HG02798 (cell line): ENCODE measurements around the gene ABO.
"Not testable (repeated sequence)": the region's sequence is repeated elsewhere in the genome, so short reads cannot be mapped to it uniquely, and the experiment has no call there.

ENCODE experiments used
- ATAC-seq: cut with Tn5 transposase; IDR thresholded peaks from one replicate; pipeline ENCODE4 v1.9.1; 2021; ENCODE audit warnings: mild to moderate bottlenecking; ENCODE audit not compliant: unreplicated experiment, poor library complexity

Gene ABO

DNA sequence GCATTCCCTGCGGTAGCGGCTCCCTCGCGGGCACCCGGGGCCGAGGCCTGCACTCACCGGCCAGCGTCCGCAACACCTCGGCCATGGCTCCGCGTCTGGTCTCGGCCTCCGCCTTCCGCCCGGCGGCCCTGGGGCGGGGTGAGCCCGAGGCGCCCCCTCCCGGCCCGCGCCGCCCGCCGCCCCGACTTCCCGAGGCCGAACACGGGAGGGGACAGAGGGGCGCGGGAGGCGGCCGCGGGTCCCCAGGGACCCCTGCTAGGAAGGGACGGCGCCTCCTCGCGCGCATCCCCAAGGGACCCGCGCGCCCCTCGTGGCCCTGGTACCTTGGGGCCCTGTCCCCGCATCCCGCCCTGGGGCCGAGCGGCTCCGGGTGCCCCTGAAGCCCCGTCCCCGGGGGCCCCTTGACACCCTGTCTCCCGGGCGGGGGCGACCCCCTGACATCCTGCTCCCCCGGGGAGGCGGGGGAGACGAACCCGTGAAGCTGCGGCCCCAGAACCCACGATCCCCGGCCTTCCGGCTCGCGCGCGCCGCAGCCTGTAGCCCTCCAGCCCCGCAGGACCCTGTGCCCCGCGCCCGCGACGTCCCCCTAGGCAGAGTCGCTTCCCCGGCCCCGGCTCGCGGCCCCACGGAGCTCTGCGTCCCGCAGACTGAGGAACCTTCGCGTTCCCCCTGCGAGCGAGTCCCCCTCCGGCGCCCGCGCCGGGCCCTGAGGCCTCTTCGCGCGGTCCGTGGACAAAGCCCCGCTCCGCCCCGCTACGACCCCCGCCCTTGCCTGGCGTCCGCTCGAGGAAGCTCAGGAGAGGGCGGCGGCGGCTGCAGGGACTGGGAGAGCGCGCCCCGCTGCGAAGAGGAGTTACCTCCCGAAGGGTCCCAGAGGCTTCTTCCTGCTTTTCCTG, at the start of gene ABO:
Gene ABO (minus strand): TSS at position 97 of the 896 bp plus-strand sequence.
- no peak for ATAC-seq

DNA sequence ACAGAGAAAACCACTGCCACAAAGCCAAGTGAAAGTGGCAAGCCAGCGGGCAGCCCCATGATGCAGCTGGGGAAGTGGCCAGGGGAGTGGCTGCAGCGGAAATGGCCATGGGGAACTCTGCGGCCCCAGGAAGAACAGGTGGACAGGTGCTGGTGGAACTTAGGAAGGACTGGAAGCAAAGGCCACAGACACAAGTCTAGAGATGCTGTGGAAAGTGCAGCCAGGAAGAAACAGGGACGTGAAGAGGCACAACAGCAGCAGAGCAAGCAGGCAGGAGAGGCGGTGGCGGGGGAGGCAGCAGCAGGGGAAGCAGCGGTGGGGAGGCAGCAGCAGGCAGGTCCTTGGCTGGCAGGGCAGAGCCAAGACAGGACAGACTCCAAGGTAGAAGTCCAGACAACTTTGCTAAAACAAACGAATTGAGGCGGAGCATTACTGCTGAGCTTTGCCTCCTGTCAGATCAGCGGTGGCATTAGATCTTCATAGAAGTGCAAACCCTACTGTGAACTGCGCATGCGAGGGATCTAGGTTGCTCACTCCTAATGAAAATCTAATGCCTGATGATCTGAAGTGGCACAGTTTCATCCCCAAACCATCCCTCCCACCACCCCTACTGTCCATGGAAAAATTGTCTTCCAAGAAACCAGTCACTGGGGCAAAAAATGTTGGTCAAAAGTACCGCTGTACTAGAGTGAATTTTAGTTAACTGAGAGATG, 49.1 kb upstream of the ABO start:
- ATAC-seq = no peak

DNA sequence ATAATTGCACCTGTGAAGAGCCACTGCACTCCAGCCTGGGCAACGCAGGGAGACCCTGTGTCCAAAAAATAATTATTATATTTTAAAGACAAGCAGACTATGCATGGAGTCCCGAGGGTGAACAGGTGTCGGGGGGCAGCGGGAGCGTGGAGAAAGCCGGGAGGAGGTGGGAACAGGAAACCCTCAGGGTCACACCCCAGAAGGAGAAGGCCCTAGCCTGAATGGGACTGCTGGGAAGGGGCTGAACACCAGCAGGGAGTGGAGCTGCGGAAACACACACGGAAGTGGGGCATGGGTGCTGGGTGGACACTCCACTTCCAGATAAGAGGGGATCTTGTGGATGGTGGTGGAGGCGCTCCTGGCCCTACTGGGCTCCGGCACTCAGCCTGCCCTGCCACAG, 48.2 kb upstream of the ABO start:
- ATAC-seq = no peak

DNA sequence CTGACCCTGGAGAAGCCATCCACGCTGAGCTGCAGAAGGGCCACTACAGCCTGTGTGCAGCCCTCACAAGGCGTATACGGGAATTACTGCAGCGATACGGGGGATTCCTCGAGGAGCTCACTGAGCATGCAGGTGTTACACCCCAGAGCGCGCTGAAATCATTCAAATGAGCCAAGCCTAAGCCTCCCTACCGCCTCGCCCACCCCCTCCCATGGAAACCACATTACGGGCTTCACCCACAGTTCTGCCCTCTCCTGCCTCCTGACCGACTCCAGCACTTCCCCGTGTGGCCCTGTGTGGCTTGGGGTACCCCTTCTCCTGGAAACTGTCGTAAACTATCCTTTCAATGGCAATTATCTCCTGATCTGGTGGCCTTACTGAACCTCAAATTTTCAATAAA, 47.7 kb upstream of the ABO start:
- ATAC-seq = no peak

DNA sequence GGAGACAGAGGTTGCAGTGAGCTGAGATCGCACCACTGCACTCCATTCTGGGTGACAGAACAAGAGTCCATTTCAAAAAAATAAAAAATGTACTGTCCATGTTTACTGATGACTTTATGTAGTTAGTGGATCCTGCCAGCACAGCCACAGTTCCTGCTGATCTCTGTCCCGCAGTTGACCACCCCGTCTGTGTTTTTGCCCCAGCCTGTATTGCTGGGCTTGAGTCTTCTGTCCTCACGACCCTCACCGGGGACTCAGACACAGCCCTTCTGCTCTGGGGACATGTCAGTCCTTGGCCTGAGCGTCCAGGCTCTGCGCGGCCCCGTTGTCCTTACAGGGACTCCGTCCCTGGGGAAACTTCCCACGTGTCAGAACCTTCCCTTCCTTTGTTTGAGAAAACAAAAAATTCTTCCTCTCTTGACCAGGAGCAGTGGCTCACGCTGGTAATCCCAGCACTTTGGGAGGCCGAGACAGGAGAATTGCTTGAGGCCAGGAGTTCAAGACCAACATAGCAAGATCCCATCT, 46.5 kb upstream of the ABO start:
- no peak for ATAC-seq

DNA sequence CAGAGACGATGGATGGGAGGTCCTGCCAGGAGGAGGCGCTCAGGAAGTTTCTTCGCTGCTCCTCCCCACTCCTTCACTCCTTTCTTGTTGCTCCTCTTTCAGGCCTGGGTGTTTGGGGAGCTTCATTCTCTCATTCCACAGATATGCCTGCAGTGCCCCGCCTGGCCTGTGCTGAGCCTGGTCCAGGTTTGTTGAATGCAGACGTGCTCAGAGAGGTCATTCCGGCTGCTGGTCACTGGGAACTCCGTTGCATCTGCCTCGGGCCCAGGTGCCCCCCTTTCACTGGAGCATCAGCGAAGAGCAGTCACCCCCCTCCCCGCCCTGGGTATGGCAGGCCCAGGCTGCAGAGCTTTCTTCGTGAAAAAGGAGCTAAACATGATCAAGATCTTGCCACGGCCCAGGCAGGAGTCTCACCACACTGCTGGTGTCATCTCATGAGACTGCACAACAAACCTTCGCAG, 45.5 kb upstream of the ABO start:
- no peak for ATAC-seq

DNA sequence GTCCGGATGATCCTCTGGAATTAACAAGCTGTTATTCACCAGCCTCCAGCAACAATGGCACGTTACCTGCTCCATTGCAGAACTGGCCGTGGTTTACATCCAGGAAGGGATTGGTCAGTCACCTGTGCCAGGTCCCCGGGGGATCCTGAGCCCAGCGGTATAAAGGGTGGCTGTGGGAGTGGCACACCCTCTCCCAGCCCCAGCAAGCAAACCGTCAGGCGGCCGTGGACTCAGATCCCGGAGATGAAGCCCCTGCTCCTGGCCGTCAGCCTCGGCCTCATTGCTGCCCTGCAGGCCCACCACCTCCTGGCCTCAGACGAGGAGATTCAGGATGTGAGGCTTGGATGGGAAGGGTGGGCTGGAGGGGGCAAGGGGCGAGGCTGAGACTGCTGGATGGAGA, 42.5 kb upstream of the ABO start:
- not testable (repeated sequence) for ATAC-seq

DNA sequence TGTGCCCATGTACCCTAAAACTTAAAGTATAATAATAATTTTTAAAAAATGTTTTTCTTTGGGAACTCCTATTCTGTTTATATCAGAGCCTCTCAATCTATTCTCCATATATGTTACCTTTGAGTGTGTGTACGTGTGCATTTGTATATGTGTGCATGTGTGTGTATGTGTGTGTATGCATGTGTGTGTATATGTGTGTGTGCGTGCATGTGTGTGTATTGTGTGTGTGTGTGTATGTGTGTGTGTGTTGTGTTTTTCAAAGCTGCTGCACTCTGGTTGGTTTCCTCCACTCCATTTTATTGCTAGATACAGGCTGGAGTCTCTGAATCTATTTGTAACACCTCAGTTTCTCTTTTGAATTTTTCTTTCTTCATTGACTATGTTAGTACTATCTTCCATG, 41.0 kb upstream of the ABO start:
- ATAC-seq = no peak

DNA sequence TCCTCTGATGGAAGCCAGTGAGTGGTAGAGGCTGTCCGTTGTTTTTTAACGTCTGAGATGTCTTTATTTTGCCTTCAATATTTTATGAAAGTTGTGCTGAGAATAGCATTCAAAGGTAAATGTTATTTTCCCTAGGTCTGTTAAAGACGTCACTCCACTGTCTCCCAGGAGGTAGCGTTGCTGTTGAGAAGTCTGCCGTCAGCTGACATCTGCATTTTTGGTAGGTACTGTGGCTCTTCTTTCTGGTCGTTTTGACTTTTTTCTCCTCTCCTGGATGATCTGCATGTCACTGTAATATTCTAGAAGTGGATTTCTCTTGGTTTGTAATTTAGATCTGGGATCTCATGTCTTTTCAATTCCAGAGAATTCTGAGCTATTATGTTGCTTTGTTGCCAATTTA, 34.6 kb upstream of the ABO start:
- ATAC-seq = no peak

DNA sequence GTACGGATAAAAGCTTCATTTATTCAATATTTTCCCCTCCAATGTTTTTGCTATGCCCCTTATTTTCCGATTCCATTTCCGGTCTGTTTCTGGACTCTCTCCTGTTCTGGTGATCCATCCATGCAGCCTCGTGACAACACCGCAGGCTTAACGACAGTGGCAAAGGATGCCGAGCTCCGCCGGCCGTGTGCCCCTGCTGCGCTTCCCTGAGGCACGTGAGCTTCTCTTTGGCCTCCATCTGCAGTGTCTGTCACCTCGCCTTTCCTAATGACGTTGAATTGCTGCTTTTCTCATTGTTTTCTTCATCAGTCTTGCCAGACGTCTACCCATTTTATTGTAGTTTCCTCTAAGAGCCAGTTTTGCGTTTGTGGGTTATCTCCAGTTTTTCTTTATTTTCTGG, 32.3 kb upstream of the ABO start:
- no peak for ATAC-seq

DNA sequence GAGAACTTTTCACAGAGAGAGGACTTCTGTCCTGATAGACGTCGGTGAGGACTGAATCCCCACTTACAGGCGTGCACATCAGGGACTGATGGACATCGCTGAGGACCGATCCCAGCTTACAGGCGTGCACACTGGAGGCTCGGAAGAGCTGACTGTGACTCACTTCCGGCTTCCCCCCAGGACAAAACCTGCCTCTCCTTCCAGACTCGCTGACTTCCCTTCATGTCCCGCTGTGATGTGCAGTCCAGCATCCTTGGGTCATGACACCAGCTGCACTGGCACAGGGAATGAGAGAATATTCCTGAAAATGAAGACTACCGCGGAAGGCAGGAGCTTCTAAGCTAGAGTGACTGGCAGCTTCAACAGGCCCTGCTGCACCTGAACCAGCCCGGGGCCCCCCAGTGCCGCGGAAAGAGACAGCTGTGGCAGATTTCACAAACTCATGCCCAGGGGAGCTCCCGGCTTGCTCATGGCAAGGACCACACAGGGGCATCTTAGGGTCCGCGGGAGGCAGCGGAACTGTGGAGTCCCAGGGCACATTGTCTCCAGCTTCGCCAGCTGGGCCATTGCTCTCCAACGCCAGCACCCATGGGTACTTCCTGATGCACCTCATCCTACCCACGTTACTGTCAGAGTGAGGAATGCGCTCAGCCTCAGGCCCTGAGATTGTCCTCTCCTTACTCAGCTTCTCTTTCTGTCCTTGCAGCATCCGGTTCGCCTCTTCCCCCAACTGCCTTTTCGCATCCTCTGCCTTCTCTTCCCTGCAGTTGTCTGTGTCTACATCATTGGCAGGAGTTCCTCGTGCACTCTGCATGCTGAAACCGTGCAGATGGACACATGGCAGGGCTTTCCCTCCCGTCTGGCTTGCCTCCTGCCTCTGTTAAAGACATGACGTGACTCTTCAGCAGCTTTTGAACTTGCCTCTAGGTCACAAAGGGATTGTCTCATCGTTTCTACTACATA, 31.5 kb upstream of the ABO start:
- ATAC-seq = no peak

DNA sequence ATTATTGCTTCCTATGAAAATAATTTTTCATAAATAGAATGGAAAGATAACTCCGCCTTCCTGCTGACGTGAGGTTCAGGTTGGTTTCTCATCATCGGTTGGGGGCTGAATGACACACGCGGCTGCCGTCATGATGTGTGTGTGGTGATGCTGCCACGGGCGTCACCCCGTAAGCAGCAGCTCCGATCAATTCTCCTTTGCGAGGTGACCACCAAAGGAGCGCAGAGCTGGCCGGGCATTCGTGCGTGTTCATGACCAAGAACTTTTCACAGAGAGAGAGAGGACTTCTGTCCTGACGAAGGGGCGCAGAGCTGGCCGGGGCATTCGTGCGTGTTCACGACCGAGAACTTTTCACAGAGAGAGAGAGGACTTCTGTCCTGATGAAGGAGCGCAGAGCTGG, 30.7 kb upstream of the ABO start:
- no peak for ATAC-seq

DNA sequence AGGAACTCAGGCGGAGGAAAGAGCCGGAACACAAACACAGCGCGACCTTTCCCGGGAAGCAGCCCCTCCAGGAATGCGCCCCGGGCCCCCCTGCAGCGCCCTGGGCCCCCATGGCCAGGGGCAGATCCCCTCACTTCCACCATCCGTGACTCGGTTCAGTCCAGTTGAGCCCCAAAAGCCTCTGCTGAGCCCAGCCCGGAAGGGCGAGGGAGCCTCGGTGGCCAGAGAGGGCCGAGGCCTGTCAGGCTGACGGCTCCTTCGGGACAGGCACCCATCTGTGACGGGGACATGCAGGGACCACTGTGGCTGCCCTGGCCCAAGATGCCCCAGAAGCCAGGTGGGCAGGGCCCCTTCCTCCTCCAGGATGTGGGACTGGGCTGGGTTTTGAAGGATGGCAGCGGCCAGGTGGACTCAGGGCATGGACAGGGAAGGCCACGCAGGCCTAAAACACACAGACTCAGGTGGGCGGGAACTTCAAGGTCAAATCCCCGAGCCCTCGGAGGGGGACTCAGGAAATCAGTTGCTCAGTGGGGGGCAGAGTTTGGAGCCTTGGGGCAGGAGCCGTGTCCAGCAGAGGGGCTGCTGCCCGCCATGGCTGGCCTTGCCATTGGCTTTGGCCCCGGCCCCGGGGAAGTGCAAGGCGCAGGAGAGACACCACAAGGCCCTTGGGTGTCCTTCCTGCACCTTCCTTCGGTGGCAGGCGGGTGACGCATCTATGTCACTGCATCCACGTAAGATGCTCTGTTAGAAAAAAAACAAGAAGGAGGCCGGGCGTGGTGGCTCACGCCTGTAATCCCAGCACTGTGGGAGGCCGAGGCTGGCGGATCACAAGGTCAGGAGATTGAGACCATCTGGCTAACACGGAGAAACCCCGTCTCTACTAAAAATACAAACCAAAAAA, 29.7 kb upstream of the ABO start:
- ATAC-seq = no peak

DNA sequence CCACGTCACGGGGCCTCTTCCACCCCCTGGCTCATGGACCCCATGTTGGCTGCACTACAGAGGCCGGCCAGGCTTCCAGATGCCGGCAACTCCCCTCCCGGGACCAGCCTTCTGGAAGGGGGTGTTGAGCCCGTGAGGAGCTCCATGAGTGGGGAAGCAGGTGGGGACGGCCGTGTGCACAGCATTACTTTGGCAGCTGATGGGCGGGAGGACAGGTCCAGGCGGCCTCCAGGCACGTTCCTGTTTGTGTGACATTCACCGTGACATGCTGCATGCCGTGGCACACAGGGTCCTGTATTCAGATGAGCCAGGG, 29.1 kb upstream of the ABO start:
- ATAC-seq = no peak

DNA sequence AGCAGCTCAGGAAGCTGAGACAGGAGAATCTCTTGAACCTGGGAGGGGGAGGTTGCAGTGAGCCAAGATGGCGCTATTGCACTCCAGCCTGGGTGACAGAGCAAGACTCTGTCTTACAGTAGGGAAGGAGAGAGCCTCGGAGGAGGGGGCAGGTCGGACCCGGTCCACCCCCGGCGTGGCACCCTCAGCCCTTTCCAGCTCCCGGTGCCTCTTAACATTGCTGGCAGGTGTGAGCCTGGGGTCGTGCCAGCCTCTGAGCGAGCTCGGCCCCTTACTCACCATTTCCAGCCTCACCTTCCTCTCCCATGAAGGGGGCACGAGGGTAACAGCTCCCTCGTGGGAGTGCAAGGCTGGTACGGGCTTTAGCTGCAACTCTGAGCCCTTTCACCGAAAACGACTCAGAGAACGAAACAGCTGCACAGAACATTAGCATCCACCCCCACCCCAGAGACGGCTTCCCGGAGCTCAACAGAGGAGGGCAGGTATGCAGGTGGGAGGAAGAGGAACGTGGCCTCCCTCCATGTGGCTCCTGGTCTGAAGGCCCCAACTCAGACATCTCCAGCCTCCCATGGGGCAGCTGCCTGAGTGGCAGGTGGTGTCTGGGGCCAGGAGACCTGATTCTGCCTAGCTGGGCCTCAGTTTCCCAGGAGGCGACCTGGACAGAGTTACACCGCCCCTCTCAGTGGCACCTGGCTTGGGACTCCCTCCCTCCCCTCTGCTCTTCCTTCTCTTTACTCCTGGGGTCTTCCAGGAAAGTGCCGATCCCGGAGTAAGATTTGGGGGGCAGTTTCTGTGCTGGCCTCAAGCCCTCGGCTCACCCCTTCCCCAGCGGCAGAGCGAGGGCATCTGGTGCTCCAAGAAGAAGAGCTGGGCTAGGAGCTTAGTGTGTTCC, 28.5 kb upstream of the ABO start:
- ATAC-seq = no peak

DNA sequence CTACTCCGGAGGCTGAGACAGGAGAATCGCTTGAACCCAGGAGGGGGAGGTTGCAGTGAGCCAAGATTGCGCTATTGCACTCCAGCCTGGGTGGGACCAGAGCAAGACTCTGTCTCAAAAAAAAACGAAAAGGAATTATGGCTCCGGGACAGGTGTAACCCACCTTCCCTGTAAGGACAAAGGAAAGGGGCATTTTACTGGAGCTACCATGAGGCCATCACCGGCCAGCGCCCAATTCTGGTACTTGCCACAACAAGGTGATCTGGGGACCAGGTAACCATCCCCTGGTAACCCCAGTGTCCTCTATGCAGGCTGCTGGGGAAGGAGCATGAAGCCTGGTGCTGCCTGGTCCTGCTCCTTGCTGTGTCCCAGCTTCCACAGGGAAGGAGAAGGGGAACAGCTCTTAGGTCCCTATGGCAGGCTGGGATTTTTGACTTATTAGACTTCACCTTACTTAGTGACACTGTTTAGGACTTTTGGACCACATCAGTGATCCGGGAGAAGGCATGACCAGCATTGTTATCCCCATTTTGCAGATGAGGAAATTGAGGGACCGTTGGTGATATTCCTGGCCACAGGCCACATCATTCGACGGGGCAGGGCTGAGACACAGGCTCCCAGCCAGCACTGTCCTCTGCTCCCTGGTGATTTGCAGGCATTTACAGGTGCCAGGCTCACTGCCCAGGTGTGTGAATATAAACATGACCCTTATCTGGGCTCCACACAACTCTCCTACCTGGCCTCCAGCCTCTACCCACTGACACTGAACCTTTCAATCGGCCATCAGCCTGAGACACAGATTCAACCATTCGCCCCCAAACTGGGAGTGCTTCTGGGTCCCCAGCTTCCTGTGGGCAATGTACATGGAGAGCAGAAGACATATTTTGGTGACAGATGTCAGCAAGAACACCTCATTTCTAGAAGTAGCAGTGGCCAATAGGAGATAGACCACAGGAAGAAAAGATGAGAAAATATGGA, 26.5 kb upstream of the ABO start:
- ATAC-seq = no peak

DNA sequence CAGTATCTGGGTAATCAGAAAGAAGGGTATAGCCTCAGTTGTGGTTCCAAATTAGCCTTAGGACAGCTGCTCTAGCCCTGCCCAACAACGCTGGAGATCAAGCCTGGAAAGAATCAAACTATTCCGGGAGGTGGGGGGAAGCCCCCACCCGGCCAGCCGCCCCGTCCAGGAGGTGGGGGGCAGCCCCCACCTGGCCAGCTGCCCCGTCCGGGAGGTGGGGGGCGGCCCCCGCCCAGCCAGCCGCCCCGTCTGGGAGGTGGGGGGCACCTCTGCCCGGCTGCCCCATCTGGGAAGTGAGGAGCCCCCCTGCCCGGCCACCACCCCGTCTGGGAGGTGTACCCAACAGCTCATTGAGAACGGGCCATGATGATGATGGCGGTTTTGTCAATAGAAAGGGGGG, 25.0 kb upstream of the ABO start:
- not testable (repeated sequence) for ATAC-seq
